Measurements from ENCODE around the gene DAB2IP.

DNA sequence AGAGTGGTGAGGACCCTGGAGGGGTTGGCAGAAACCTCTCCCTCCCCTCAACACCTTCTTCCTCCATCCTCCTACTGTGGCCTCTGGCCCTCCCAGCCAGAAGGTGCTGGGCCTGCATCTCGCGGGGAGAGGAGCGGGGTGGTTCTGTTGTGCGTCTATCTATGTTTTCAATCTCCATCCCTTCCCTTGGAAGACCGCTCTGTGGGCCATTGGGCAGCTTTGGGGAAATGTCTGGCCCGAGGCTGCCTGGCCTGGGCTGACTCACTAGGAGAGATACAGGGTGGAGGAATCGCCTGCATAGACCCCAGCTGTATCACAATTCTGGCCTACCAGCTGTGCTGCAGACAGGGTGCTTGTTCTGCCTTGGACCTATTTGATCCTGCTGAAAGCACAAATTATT lies 48.4 kb upstream of the DAB2IP start:
- TF ChIP-seq CTCF (IDR thresholded peaks at IDR 0.05) (no peak), EZH2 (IDR thresholded peaks at IDR 0.05) (no peak)

Measured in neural progenitor cell (in vitro differentiated cells).